ENCODE data around the gene POC5. TPM values are rescaled to one million over a fixed set of nuclear protein-coding genes. Genes with fewer than 3 reads are reported as not detected.
A peak's percentile ranks its signal among the peaks of the same experiment; 100 is the strongest.

The POC5 gene
- total RNA-seq (2021; ENCODE audit: unreplicated experiment) (14.8 TPM), Bru-seq, nascent RNA (percentile 73 among the genes with signal in this experiment), BruChase-seq, experiment 1, labeled RNA remaining after a 6-hour chase (percentile 63 among the genes with signal in this experiment), BruChase-seq, experiment 2, labeled RNA remaining after a 2-hour chase (percentile 65 among the genes with signal in this experiment)
- polyA plus RNA-seq (2012): 12.0 and 13.5 TPM in 2 replicates
- long read RNA-seq, transcript POC5-202 (12 exons, 2,229 nt): major isoform, 10 of 17 reads
- long read RNA-seq, partial matches to known transcripts: 3 of 17 reads
- long read RNA-seq, other reads (novel, unspliced or antisense): 3 of 17 reads

- POLR2A ChIA-PET: interaction anchor here (0.6 to 1.2 kb wide), 3 partner anchors 380 to 667 kb away, joined by 3 read pairs; partner anchors contain the start of gene HMGCR
- Histone ChIP-seq H3K9me2 (ENCODE audit: insufficient read depth) (no peaks in the 10 kb centered on the region), H3K9ac (ENCODE audit: low read length) (peak within 1 kb of the TSS; percentile 79), H4K20me1 (ENCODE audit: insufficient read depth) (no peaks in the 10 kb centered on the region), H2AFZ (ENCODE audit: low read depth, low read length, poor library complexity, severe bottlenecking) (peak within 1 kb of the TSS; percentile 94), H3K4me3 (replicated peaks in 1 of 2; ENCODE audit: low read depth in 1 of 2, low read length in 2 of 2) (peak within 1 kb of the TSS; percentile 75 to 94), H3K9me3 (ENCODE audit: control insufficient read depth in 1 of 2, insufficient read depth in 1 of 2, low read depth in 1 of 2, low read length in 2 of 2) (no peaks in the 10 kb centered on the region), H3K27me3 (ENCODE audit: insufficient read depth, low read length) (no peaks in the 10 kb centered on the region), H3K36me3 (ENCODE audit: control insufficient read depth in 1 of 2, insufficient read depth in 2 of 2, low read length in 2 of 2) (0 out of 4 replicates have a peak, but pooled peaks cover 0 to 5% of the 10 kb centered on the region in 2 experiments), H3K4me2 (ENCODE audit: low read length) (peak within 1 kb of the TSS; percentile 86), H3K27ac (ENCODE audit: low read depth, low read length) (peak within 1 kb of the TSS; percentile 78), H3K4me1 (ENCODE audit: control insufficient read depth in 1 of 2, insufficient read depth in 2 of 2, low read length in 2 of 2) (peaks cover 7 to 8% of the 10 kb centered on the region in 2 experiments), H3K79me2 (ENCODE audit: insufficient read depth, low read length) (peaks cover 46% of the 10 kb centered on the region)
- RAD21 ChIA-PET (ENCODE audit: low non-redundant PET in 1 of 2, low total read pairs in 2 of 2, uncharacterized antibody in 2 of 2, unreplicated experiment in 2 of 2): no interaction called here
- CTCF ChIA-PET: interaction anchor here (0.9 to 1.1 kb wide), 2 partner anchors 36 to 480 kb away, joined by 3 read pairs; no protein-coding TSS in a partner anchor
- intact Hi-C loops (cut with micrococcal nuclease): no loop called here
- peak; percentile 90 for ATAC-seq
- BruUV-seq (replicated peaks): no TSS peak
- DNase-seq (ENCODE audit: low read depth, low spot score): peak; percentile 96
- TF ChIP-seq REST (IDR thresholded peaks at IDR 0.05; ENCODE audit: low read depth) (no peak), RAD21 (IDR thresholded peaks at IDR 0.05; ENCODE audit: low read depth) (no peak), POLR2AphosphoS5 (IDR thresholded peaks at IDR 0.05; ENCODE audit: low read depth, low read length) (peak; percentile 84), EGR1 (IDR thresholded peaks at IDR 0.05; ENCODE audit: low read depth) (peak; percentile 7; the same call in 1 of the 2 replicates), EZH2phosphoT487 (IDR thresholded peaks at IDR 0.05; ENCODE audit: borderline replicate concordance) (no peak), ZNF274 (IDR thresholded peaks at IDR 0.05; ENCODE audit: low read depth, low read length) (no peak), MAX (IDR thresholded peaks at IDR 0.05) (peak; percentile 86), ZFX (IDR thresholded peaks at IDR 0.05) (no peak), EZH2 (IDR thresholded peaks at IDR 0.05) (no peak), CEBPB (IDR thresholded peaks at IDR 0.05; ENCODE audit: low read depth) (no peak), SP1 (IDR thresholded peaks at IDR 0.05; ENCODE audit: low read depth) (peak; percentile 97), TCF7L2 (IDR thresholded peaks at IDR 0.05; ENCODE audit: borderline replicate concordance, extremely low read depth, insufficient read depth, insufficient read length) (peak; percentile 39)
- TF ChIP-seq, protein P1, sequence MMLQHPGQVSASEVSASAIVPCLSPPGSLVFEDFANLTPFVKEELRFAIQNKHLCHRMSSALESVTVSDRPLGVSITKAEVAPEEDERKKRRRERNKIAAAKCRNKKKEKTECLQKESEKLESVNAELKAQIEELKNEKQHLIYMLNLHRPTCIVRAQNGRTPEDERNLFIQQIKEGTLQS (IDR thresholded peaks at IDR 0.05): no peak
- TF ChIP-seq, protein P2, sequence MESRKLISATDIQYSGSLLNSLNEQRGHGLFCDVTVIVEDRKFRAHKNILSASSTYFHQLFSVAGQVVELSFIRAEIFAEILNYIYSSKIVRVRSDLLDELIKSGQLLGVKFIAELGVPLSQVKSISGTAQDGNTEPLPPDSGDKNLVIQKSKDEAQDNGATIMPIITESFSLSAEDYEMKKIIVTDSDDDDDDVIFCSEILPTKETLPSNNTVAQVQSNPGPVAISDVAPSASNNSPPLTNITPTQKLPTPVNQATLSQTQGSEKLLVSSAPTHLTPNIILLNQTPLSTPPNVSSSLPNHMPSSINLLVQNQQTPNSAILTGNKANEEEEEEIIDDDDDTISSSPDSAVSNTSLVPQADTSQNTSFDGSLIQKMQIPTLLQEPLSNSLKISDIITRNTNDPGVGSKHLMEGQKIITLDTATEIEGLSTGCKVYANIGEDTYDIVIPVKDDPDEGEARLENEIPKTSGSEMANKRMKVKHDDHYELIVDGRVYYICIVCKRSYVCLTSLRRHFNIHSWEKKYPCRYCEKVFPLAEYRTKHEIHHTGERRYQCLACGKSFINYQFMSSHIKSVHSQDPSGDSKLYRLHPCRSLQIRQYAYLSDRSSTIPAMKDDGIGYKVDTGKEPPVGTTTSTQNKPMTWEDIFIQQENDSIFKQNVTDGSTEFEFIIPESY (IDR thresholded peaks at IDR 0.05; ENCODE audit: extremely low read depth, insufficient replicate concordance, low read length): no peak
- TF ChIP-seq, protein P3, sequence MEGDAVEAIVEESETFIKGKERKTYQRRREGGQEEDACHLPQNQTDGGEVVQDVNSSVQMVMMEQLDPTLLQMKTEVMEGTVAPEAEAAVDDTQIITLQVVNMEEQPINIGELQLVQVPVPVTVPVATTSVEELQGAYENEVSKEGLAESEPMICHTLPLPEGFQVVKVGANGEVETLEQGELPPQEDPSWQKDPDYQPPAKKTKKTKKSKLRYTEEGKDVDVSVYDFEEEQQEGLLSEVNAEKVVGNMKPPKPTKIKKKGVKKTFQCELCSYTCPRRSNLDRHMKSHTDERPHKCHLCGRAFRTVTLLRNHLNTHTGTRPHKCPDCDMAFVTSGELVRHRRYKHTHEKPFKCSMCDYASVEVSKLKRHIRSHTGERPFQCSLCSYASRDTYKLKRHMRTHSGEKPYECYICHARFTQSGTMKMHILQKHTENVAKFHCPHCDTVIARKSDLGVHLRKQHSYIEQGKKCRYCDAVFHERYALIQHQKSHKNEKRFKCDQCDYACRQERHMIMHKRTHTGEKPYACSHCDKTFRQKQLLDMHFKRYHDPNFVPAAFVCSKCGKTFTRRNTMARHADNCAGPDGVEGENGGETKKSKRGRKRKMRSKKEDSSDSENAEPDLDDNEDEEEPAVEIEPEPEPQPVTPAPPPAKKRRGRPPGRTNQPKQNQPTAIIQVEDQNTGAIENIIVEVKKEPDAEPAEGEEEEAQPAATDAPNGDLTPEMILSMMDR (IDR thresholded peaks at IDR 0.05 in 2 of 3, conservative IDR thresholded peaks at IDR 0.05 in 1 of 3; ENCODE audit: borderline replicate concordance in 1 of 3, insufficient read depth in 1 of 3, low read depth in 2 of 3, low read length in 2 of 3): 0 out of 6 replicates have a peak, but pooled peaks of 1 of the 3 experiments have one; percentile 2
Measured at GRCh38 chr5:75717082-75717922, at the start of gene POC5. POC5 (minus strand) TSS chr5:75717437; CDS start chr5:75712937, 4,500 bp downstream.
